ENCODE measurements around the gene SEMA6D. TPM values are rescaled to one million over a fixed set of nuclear protein-coding genes. Genes with fewer than 3 reads are reported as not detected.

SEMA6D gene
- total and polyA plus RNA-seq, 2 donors from 2014 or later: 12.9 to 16.9 TPM

GRCh38 chr15:47705281-47705997, 11.9 kb upstream of the SEMA6D start:
- Histone ChIP-seq H3K27me3 (ENCODE audit: control insufficient read depth, insufficient read depth, low read length) (no peaks in the 10 kb centered on the region), H3K9me3 (ENCODE audit: control insufficient read depth in 2 of 3, insufficient read depth in 1 of 3, low read length in 3 of 3) (no peaks in the 10 kb centered on the region), H3K27ac (ENCODE audit: low read depth in 2 of 2, low read length in 2 of 2) (no peak overlapping the region), H3K4me3 (ENCODE audit: low read length in 3 of 3) (no peak overlapping the region), H3K4me1 (ENCODE audit: control insufficient read depth in 2 of 3, insufficient read depth in 2 of 3, low read depth in 1 of 3, low read length in 3 of 3) (no peaks in the 10 kb centered on the region), H3K36me3 (ENCODE audit: control insufficient read depth in 2 of 3, insufficient read depth in 3 of 3, low read length in 3 of 3) (no peaks in the 10 kb centered on the region), H3K9ac (ENCODE audit: low read length in 3 of 3) (no peak overlapping the region)
- TF ChIP-seq CTCF (IDR thresholded peaks at IDR 0.05; ENCODE audit: borderline replicate concordance, extremely low read depth, insufficient read depth): no peak
- DNase-seq (no peak), FAIRE-seq (no peak)
- intact Hi-C loops (cut with DNase I): loop anchor here (10.0 kb wide), 1 partner anchor 289 kb away; no protein-coding TSS in a partner anchor

GRCh38 chr15:47707391-47707790, 9.9 kb upstream of the SEMA6D start:
- Histone ChIP-seq H3K9me3 (ENCODE audit: control insufficient read depth in 2 of 3, insufficient read depth in 1 of 3, low read length in 3 of 3) (no peaks in the 10 kb centered on the region), H3K4me1 (ENCODE audit: control insufficient read depth in 2 of 3, insufficient read depth in 2 of 3, low read depth in 1 of 3, low read length in 3 of 3) (no peaks in the 10 kb centered on the region), H3K36me3 (ENCODE audit: control insufficient read depth in 2 of 3, insufficient read depth in 3 of 3, low read length in 3 of 3) (no peaks in the 10 kb centered on the region), H3K4me3 (ENCODE audit: low read length in 3 of 3) (no peak overlapping the region), H3K27ac (ENCODE audit: low read depth in 2 of 2, low read length in 2 of 2) (no peak overlapping the region), H3K27me3 (ENCODE audit: control insufficient read depth, insufficient read depth, low read length) (no peaks in the 10 kb centered on the region), H3K9ac (ENCODE audit: low read length in 3 of 3) (no peak overlapping the region)
- no peak for FAIRE-seq
- intact Hi-C loops (cut with DNase I): loop anchor here (10.0 kb wide), 1 partner anchor 287 kb away; no protein-coding TSS in a partner anchor
- TF ChIP-seq CTCF (IDR thresholded peaks at IDR 0.05; ENCODE audit: borderline replicate concordance, extremely low read depth, insufficient read depth): no peak
- no peak for DNase-seq

GRCh38 chr15:47708161-47708980, 8.9 kb upstream of the SEMA6D start:
- H3K4me3 ChIP-seq (ENCODE audit: low read length in 3 of 3): no peak overlapping the region
- no peaks in the 10 kb centered on the region for H3K4me1 ChIP-seq (ENCODE audit: control insufficient read depth in 2 of 3, insufficient read depth in 2 of 3, low read depth in 1 of 3, low read length in 3 of 3)
- no peak overlapping the region for H3K9ac ChIP-seq (ENCODE audit: low read length in 3 of 3)
- H3K27me3 ChIP-seq (ENCODE audit: control insufficient read depth, insufficient read depth, low read length): no peaks in the 10 kb centered on the region
- FAIRE-seq: no peak
- TF ChIP-seq CTCF (IDR thresholded peaks at IDR 0.05; ENCODE audit: borderline replicate concordance, extremely low read depth, insufficient read depth): no peak
- intact Hi-C loops (cut with DNase I): loop anchor here (10.0 kb wide), 1 partner anchor 286 kb away; no protein-coding TSS in a partner anchor
- no peak for DNase-seq
- H3K36me3 ChIP-seq (ENCODE audit: control insufficient read depth in 2 of 3, insufficient read depth in 3 of 3, low read length in 3 of 3): no peaks in the 10 kb centered on the region
- H3K9me3 ChIP-seq (ENCODE audit: control insufficient read depth in 2 of 3, insufficient read depth in 1 of 3, low read length in 3 of 3): no peaks in the 10 kb centered on the region
- H3K27ac ChIP-seq (ENCODE audit: low read depth in 2 of 2, low read length in 2 of 2): no peak overlapping the region
